GM21526 (cell line): Measurements from ENCODE around the gene PLA2G4D.
"Not testable (repeated sequence)": the region's sequence is repeated elsewhere in the genome, so short reads cannot be mapped to it uniquely, and the experiment has no call there.

ENCODE experiments used
- ATAC-seq: cut with Tn5 transposase; IDR thresholded peaks from one replicate; pipeline ENCODE4 v1.9.1; 2021; ENCODE audit warnings: moderate library complexity; ENCODE audit not compliant: unreplicated experiment, low FRiP score

The PLA2G4D gene

DNA sequence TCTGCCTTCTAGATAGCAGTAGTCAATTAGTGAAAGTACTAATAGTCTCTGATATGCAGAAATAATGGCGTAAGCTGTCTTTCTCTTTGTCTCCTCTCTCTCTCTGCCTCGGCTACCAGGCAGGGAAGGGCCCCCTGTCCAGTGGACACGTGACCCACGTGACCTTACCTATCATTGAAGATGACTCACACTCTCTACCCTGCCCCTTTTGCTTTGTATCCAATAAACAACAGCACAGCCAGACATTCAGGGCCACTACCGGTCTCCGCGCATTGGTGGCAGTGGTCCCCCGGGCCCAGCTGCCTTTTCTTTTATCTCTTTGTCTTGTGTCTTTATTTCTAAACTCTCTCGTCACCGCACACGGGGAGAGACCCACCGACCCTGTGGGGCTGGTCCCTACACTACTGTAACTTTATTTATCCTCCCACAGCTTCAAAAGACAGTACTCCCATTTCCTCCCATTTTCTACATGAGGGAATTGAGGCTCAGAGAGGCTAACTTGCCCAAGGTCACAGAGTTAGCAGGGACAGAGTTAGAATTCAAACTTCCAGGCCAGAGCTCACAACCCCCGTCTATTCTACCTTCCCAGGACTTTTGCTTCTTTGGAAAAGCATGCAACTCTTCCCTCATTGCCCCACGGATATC is 2.5 kb downstream of the PLA2G4D start:
- ATAC-seq: not testable (repeated sequence)

DNA sequence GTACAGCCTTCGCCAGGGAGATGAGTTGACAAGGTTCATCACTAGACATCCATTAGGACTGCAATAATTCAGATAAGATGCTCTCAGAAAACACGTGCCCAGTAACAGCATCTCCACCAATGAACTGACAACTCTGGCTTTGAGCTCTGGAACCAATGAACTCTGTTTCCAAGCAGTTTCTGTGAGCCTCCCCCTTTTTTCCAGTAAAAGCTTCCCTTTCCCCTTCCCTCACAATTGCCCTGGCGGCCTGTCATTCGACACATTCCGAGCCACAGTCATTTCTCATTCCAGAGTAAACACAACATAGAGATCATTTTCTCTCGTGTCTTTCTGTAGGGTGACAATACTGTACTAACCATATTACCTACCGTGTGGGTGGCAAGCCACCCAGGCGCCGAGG is 3.6 kb downstream of the PLA2G4D start:
- ATAC-seq: no peak

DNA sequence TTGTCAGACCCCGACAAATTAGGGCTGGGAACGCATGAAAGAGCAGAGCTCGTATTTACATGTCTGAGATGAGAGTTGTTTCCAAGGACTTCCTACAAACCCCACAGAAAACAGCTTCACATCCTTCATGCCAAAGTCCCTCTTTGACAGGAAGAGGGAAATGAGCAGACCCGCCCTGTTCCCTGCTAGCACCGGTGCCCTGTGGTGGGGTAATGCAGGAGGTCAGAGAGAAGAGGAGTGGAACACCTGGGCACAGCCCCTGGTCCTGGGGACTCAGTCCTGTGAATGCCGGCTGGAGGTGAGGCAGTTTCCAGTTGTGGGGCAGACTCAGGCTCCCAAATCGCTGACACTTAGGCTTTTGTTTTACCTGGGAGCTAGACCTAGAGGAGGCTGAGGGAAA is 4.0 kb downstream of the PLA2G4D start:
- no peak for ATAC-seq

DNA sequence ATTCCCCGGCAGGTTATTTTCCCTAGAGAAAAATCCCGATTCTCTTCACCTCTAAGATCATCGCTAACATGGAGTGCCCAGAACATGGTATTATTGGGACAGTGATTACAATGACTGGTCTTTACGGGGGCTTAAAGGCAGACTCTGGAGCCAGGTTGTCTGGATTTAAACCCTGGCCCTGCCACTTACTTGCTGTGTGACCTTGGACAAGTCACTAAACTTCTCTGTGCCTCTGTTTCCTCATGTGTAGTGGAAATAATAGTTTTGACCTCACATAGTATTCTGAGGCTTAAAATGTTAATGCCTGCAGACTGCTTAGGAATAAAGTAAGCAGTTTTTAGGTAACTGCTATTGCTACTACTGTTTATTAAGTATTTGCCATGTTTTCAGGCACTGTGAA is 4.4 kb downstream of the PLA2G4D start:
- ATAC-seq: no peak

DNA sequence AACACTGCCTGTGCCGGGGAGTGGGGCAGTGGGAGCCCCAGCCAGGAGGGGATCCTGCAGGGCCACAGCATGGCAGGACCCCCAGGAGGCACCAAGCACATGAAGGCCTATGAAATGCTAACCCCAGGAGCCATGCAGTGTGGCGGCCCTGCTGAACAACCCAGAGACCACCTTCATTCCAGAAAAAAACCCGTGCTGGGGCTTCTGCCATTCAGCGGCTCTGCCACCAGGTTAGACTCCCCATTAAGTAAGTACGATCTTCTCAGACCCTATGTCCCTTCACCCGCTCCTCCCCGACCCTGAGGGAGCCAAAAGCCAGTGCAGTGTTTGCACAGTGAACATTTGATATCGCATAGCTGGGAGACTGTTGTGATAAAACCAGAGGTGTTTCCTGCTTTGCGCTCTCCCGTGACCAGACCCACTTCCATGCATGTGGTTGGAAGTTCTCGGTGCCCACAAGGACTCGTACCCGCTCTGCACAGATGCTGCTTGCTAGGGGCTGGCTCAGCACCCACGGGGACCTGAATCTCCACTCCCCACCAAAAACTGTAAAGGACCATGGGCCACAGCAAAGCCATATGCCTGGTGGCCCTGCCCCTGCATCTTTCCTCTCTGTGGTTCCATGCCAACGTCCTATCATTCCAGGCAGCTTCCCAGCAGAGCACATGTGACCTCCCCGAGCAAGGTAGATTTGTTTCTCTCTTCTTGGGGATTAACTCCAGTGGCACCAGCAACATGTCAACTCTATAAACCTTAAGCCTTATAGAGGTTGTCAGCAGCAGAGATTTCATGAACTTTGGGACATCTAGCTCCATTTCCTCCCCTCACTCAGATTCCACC is 5.3 kb downstream of the PLA2G4D start:
- ATAC-seq: no peak

DNA sequence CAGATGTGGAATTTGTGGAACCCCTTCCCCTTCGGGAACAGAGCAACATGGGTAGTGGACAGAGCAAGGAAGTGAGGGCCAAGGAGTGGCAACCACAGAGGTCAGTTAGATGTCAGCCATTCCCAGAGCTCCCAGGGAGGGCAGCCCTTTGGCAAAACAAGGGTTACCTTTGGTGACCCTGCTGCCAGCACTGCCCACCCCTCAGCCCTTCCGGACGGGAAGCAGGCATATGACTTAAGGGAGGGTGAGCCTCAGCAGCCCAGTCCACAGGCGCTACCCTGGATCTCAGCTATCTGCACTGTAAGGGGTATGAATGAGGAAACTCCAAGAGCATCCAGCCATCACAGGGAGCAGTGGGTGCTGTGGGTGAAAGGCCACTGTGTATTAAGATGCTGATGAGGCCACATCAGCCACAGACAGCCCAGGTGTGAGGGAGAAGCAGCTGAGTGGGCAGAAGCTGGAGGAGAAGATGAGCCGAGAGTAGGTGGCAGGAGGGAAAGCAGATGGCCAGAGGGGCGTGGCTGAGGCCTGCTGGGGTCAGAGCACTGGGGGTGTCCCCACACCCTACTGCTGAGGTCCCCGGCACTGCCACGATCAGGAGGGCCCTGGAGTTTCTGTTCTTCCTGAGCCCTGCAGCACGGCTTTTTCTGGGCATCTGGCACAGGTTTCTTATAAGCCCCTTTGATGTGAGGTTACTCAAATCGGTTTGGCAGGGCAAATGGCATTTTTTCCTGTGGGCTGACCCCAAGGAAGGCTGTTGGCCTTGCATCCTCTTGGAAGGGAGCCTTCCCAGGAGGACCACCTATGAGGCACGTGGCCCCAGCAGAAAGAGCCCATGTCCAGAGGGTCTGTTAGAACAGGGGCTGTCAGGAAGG is 6.2 kb downstream of the PLA2G4D start:
- ATAC-seq: no peak

DNA sequence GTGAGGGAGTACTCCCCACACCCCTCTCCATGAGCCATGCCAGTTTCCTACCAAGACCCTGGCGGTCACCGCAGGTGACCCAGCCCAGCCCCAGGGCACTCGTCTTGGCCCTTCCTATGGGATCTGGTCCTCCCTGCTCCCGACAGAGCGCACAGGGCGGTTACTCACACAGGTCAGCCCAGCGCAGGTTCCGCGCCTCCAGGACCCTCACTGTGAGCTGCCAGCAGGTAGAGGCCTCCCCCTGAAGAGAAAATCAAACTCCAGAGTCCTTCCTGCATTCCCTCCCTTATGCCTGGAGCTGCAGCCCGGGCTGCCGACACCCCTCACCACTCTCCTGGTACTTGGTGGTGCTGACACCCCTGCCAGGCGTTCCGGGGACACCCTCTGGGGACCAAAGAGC is 6.9 kb downstream of the PLA2G4D start:
- no peak for ATAC-seq

DNA sequence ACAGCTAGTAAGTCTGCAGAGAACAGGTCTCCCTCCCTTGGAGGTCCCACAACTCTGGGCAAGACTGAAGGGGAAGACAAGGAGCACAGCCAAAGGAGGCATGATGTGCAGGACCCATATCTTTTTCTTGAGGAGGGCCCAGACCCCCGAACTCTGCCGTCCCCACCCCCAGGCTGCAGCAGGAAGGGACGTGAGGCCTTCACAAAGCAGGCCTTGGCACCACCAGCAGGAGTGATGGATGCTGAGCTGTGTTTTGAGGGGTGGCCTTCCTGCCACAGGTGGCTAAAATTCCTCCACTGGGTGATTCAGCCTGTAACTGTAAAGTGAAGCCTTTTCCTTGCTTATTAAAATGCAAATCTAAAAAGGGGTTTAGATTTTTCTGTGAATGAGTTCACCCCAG is 8.6 kb downstream of the PLA2G4D start:
- ATAC-seq: no peak

DNA sequence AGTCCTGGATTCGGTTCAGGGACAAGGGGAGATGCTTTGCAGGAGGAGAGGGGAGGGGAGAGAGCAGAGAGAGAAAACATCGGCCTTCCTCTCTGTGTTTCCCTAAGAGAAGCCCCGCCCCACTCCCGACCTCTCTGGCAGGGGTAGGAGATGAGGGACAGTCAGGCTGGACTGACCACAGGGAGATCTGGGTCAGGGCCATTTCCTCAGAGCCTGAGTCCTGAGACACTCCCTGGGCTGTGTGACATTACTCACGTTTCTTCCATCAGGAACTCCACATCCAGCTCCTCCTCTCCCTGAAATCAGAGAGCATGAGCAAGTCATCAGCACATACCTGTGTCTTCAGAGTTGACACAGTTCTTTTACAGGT is 9.1 kb downstream of the PLA2G4D start:
- ATAC-seq: no peak

DNA sequence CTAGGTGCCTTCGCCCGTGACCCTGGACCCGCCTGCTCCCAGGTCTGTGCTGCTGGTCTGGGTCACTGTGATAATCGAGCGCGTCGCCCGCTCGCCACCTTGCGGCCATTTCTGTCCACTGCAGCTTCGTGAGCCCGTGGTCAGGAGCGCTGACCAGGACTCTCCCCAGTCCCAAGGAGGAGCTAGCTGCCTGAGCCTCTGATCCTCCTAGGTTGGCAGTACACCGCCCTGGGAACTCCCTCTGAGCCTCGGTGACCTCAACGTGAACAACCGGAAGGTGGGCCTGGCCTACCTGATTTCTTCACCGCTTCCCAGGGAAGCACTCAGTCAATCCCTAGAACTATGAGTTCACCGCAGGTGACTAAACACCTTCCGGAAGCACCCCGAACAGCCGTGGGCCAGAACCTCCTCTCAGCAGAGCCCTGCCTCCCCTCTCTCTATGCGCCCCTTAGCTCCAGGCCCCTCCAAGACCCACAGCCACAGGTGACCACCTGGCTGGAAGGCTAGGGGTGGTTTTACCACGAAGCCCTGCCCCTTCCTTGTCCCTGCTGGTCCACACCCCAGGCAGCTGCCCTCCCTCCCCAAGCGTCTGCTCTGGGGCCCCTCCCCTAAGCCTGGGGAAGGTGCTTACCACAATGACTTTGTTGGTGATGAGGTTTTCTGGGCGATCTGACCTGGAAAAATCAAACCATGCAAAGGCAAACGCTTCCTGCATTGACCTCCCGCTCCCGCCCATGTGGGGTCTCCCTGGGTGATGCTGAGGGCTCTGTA is 9.7 kb downstream of the PLA2G4D start:
- no peak for ATAC-seq

DNA sequence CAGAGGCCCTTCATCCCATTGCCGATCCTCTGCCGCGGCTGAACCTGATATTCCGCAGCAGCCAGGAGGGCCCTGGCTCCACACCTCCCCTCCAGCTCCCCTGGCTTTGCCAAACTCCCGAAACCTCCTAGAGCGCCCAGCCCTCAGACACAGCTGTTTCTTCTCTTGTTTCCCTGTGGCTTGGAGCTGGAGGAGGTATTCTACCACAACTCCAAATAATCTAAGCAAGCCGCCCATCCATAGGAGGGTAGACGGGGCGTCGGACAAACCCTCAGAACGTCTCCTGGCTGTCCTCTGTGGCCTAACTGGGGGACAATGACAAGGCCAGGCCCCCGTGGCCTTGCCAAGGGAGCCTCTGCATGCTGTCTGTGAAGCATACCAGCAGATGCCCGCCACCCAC is 10.4 kb downstream of the PLA2G4D start:
- no peak for ATAC-seq

DNA sequence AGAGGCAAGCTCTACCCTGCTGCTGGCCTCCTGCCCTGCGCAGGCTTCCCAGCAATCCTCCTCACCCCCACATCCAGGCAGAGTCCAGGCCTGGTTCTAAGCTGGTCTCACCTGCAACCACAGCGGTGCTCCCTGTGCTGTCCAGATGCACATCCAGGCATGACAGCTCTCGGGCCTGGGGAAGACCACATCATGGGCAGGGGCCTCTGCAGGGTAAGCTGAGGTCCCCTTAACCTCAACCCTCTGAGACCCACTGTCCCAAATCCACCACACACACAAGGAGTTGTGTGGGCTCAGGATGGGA is 10.8 kb downstream of the PLA2G4D start:
- no peak for ATAC-seq

DNA sequence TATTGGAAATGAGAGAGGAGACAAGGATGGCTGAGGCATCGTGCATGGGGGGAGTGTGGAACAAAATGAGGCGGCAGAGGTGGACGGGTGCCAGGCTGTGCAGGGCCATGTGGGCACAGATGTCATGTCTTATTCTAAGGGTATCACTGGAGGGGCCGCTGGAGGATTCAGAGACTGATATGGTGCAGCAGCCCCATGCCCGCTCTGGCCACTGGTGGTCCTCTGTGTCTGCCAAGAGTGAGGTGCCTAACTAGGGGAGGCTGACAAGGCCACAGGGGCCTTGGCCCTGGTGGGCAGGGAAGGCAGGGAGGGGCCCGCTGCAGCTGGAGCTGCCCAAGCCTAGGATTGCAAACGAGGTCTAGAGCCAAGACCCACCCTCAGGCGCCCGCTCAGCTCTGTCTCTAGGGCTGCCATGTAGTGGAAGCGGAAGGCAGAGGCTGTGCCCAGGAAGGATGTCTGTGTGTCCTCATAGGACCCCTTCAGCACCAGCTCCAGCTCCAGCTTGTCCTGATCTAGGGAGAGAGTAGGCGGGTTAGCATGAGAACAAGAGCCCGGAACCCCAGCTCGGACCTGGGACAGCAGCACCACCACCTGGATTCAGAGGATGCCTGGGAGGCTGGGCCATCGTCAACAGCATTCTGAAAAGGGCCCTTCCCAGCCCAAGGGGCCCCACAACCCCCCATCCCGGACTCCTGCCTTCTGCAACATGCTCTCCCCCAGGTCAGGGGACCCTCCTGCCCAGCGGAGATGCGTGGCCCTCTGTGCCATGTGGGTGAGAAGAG is 11.3 kb downstream of the PLA2G4D start:
- ATAC-seq: no peak

DNA sequence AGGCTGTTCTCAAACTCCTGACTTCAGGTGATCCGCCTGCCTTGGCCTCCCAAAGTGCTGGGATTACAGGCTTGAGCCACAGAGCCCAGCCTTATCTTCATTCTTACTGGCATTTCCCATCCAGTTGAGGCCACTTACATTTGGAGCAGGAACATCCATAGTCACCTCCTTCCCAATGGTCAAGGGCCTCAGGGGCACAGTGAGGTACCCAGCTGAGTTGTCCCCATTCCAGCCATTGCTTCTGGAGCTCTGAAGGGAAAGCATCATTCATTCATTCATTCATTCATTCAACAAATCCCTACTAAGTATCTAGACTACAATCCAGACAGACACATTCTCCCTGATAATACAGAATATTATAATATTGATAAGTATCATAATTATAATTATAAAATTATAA is 12.2 kb downstream of the PLA2G4D start:
- ATAC-seq: no peak

DNA sequence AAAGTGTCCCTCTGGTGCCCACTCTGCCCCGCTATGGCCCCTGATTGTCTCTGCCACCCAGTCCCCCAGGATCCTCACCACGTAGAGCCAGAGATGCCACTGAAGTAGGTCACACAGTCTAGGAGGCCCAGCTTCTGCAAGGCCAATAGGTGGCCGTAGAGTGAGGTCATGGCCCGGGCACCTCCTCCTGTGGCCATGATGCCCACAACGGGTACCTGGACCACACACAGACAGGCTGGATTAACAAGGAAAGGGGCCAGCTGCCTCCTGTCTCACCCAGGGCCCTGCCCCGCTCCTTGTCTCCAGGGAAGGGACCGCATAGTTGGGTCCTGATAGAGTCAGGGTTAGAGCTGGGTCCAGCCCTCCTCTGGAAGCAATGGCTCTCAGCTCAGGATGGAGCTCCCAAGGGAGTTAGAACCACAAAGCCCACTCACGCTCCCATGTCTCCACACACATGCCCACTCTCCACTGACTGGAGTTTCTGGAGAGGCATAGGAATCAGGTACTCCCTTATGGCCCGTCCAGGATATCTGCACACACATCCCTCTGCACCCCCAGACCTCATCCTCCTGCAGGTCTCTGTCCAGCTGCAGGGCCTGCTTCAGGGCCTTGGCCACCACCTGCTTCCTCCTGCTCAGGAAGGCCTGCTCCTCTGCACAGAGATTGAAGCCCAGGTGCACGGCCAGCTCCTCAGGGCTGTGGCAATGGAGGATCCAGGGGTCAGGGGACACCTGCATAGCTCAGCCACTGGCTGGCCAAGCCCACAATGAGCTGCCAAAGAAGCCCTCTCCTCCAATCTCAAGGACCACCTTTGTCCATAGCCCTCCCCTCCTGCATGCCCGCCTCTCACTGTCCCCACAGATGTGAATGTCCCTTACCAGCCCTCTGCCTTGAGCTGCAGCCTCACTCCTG is 13.2 kb downstream of the PLA2G4D start:
- ATAC-seq: no peak

DNA sequence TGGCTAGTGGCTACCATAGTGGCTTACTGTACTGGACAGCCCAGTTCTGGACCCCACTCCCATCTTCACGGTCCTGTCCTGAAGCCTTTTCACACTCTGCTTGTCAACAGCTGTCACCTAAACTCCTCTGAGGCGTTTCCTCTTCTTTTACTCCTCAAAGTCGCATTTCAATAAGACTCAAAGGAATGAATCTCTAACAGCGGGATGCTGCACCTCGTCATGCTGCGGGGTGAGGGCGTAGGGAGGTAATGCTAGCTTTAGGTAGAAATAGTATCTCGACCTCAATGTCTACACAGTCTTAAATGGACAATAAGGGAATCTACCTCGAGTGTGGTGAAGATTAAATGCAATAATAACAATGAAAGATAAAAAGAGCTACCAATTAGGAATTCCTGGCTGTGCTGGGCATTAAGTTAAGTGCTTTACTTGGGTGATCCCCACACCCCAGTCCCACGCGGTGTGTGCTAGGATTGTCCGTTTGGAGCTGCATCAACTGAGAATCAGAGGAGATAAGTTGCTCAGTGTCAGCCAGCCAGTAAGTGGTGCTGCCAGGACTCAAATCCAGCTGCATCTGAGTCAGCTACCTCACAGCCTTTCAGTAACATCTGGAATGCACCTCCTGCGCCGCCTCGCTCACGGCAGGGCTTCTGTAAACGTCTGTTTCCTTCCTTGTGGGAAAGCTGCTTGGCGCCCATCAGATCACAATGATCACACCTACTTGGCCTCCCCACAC is 14.0 kb downstream of the PLA2G4D start:
- ATAC-seq: no peak

DNA sequence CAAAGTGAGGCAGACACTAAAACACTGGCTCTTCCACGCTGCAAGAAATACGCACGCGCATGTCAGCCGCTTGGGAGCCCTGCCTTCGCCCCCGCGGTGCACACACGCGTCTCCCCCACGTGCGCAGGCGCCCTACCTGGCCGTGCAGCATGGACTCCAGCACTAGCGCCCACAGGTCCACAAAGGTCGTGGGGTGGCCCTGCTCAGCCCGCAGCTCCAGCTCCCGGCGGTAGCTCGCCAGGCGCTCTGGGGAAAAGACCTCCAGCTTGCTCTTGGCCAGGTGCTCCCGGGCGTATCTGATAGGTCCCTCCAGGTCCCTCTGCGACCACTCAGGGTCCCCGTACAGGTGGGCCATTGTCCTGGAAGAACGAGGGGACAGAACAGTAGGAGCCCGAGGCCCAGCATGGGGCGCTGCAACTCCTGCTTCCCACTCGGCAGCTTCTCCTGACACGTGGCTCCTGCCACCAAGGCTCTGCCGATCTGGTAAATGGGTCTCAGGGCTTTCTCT is 14.9 kb downstream of the PLA2G4D start:
- no peak for ATAC-seq

DNA sequence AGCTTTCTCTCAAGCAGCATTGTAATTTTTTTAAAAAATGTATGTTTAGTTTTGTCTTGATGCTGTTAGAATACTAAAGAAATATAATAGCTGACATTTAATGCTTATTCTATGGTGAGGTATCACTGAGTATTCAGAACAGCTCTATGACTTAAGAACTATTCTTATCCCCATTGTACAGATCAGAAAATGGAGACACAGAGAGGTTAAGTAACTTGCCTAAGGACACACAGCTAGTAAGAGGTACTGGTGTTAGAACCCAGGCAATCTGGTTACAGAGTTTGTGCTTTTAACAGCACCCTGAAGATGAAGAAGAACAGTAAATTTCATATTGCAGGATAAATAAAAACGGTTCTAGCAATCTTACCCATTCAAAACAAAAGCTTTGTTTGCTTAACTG is 15.5 kb downstream of the PLA2G4D start:
- ATAC-seq: no peak
